HG02642 (cell line): ENCODE data around the gene EEF1AKMT3.
A peak's percentile ranks its signal among the peaks of the same experiment; 100 is the strongest.

Experiments
- ATAC-seq: cut with Tn5 transposase; IDR thresholded peaks from one replicate; pipeline ENCODE4 v1.9.1; 2021; ENCODE audit warnings: mild to moderate bottlenecking; ENCODE audit not compliant: unreplicated experiment, poor library complexity

Gene EEF1AKMT3

DNA sequence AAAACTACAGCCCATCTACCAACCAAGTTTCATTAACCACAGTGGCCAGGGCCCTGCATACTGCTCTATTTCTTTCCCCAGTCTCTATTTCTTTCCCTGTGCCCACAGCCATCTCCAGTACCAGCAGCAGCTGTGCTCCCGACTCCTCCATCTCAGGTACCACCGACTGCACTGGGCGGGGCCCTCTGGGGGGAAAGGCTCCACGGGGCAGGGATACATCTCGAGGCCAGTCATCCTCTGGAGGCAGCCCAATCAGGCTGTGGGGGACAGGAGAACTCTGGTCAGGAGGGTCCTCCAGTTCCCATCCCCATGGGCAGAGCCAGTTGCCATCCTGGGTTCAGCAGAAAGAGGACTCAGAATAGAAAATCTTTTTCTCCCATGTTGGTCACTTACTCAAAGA lies 23.4 kb upstream of the EEF1AKMT3 start:
- ATAC-seq: no peak

DNA sequence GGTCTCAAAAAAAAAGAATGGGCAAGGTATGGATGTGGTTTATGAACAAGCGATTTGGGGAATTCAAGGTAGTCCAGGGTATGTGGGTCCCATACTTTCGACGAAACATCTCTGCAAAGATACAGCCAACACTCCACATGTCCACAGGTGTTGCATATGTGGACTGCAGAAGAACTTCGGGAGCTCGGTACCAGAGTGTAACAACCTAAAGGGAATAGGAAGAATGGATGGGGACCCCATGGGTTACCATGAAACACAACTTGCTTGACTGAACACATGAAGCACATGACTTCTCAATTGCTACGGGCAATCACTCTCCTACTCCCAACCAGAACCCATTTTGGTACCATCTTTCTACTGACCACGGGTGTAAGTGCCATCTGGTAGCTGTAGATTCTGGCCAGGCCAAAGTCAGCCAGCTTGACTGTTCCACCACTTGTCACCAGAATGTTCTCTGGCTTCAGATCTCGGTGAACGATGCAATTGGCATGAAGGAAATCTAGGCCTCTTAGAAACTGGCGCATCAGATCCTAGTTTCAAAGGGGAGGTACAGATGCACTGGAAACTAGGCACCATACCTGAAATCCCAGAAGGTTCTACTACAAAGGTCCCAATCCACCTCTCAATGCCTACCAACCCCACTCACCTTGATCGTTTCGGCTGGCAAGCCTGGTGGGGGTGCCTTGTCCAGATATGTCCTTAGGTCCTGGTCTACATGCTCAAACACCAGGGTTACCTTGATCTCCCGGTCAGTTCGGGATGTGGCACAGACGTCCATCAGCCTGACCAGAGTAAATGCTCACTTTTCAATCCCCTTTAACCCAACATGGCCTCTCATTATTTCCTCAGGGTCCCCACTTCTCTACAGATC lies 21.6 kb upstream of the EEF1AKMT3 start:
- no peak for ATAC-seq

DNA sequence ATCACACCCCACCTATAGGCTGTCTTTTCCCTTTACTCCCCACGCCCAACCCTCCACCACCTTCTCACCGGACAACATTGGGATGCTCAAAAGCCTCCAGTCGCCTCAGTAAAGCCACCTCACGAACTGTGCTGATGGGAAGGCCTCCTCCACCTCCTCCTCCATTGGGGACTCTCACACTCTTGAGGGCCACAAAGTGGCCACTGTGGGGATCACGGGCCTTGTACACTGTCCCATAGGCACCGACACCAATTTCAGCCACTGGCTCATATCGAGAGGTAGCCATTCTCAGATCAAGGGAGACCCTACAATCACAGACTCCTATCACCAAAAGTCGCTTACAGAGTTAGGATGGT lies 21.0 kb upstream of the EEF1AKMT3 start:
- no peak for ATAC-seq

DNA sequence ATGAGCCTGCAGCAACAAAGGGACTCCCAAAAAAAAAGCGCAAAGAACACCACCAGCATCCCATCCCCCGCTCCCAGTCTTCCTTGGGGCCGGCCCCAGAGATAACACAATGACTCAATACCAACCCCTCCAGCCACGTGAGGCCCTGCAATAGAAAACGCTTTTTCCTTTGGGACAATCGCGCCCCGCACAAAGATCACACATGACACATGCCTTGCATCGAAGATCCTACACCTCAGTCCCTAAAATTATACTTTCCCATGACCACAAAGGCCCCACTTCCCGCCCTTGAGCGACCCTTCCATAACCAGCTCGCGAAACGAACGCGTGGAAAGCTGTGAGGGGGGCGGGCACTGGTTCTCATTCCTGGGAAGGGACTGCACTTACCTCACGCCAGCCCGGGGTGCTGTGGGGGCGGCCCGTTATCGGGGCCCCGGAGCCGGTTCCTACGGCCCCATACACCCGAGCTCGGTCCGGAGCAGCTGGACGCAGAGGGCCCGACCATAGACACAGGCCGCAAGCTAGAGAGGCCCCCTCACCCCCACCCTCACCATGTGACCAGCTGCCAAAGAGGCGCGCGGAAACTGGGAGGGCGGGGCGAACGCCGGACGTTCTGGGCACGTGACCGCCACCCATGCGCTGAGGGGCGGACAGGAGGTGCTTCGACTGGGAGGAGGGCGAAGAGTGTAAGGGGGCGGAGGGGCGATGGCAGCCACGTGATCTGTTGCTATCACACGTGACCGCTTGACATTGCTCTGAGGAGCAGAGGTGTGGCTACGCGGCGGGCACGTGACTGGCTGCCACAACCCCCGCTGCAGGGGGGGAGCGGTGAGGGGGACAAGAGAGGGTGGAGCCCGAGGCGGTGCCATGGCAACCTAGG lies 20.4 kb upstream of the EEF1AKMT3 start, which contains the start of gene CDK4:
TSS of gene CDK4 (minus strand) at position 523 of the 880 bp plus-strand sequence. CDS start 593 bp downstream, outside the sequence.
- ATAC-seq: peak; percentile 82

DNA sequence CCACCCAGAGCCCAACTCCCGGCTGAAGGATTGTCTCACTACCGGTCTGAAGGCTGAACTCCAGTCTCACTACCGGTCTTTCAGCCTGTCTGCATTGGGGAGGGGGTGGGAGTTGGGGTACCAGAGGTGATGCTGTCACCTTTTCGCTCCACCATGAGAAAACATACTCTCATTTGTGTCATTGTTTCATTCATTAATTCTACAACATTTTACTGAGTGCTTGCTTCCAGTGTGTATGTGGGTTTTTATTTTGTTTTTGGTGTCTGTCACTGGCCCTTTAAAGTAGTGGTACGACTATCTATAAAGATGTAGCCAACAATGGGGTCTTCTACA lies 19.8 kb upstream of the EEF1AKMT3 start:
- ATAC-seq: no peak

DNA sequence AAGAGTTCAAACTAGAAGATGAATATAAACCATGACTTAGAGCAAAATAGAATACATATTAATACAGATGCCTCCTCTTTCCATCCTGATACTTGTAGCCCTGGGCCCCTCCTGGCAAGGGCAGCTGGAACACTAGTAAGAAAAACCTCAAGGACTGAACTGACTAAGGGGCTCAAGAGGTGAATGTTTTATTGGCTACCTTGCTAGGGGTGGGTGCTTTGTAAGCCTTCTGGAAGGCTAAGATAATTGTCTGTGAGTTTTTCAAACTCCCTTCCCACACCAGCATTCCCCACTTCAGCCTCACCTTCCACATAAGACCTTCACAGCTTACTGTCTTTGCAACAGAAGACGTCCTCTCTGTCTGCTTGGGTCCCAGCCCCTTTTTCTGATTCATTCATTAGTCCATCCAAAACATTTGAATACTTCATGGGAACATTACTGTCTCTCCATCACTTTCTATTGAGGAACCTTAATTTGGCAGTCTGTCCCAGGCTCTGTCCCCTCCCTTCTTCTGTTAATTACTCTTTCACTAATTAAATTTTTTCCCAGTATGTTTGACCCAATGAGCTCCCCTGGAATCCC lies 18.6 kb upstream of the EEF1AKMT3 start:
- ATAC-seq: no peak

DNA sequence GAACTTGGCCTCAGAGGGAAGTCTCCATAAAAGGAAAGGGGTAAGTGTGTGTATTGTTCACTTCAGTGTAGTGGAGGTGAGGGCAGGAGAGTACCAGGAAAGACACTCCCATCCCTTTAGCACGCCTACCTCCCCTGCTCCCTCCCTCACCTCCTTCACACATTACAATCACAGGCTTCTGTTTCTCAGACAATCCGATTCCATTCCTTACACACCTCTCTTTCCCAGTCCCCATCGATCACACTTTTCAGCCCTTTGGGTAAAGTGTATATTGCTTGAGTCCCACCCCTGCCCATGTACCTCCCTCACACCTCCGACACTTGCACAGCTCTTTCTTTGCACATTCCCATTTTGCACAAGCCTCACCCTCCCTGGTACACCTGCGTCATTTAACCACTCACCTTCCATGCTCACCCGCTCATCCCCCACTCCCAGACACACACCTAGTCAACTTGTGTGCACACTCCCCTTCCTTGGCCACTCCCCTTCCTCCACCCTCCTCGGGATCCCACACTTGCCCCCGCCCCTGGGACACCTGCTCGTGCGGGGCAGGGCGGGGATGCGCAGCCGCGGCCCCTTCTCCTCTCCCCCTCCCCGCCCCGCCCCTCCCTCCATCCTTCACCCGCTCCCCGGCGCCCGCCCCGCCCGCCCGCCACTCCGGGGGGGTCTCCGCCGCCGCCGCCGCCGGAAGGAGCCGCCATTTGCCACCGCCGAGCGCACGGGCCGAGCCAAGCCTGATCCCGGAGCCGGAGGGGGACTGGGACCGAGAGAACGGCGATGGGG lies 17.8 kb upstream of the EEF1AKMT3 start, which contains the start of gene MARCHF9:
TSS of gene MARCHF9 (plus strand) at position 693 of the 783 bp plus-strand sequence. CDS start 426 bp downstream, outside the sequence.
- ATAC-seq: peak; percentile 34

DNA sequence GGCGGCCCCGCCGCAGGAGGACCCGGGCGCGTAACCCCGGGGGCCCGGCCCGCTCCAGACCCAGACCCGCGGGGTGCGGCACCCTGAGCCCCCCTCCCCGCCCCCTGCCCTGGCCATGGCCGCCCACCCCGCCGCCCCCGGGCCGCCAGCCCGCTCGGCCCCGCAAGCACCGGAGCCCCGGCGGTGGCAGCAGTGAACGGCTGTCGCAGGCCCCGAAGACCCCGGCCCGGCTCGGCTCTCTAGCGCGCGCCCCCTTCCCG lies 17.3 kb upstream of the EEF1AKMT3 start:
- ATAC-seq: no peak

DNA sequence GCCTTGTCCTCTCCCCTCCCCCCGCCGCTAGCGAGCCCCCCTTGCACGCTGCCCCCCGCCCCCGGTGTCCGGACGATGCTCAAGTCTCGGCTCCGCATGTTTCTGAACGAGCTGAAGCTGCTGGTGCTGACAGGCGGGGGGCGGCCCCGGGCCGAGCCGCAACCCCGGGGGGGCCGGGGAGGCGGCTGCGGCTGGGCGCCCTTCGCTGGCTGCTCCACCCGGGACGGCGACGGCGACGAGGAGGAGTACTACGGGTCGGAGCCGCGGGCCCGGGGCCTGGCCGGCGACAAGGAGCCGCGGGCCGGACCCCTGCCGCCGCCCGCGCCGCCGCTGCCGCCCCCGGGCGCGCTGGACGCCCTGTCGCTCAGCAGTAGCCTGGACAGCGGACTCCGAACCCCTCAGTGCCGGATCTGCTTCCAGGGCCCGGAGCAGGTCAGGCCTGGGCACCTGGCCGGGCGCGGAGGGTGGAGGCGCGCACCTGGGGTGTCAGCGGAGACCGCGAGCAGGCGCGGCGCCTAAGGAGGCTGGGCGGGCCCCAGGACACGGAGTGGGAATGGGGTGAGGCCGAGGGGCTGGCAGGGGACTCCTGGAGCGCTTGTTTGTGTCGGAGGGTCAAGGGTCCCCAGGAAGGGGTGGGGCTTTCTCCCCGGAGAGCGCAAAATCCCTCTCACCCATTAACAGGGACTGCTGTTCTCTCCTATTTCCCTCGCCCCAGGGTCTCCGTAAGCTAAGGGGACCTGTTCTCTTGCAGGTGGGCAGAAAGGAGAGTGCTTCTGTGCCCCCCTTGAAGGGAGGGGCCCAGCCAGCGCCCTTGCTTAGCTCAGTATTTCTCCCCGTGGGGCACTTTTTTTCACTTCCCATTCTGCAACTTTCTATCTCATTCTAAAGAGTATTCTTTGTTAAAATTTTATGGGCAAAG lies 16.7 kb upstream of the EEF1AKMT3 start:
- ATAC-seq: no peak

DNA sequence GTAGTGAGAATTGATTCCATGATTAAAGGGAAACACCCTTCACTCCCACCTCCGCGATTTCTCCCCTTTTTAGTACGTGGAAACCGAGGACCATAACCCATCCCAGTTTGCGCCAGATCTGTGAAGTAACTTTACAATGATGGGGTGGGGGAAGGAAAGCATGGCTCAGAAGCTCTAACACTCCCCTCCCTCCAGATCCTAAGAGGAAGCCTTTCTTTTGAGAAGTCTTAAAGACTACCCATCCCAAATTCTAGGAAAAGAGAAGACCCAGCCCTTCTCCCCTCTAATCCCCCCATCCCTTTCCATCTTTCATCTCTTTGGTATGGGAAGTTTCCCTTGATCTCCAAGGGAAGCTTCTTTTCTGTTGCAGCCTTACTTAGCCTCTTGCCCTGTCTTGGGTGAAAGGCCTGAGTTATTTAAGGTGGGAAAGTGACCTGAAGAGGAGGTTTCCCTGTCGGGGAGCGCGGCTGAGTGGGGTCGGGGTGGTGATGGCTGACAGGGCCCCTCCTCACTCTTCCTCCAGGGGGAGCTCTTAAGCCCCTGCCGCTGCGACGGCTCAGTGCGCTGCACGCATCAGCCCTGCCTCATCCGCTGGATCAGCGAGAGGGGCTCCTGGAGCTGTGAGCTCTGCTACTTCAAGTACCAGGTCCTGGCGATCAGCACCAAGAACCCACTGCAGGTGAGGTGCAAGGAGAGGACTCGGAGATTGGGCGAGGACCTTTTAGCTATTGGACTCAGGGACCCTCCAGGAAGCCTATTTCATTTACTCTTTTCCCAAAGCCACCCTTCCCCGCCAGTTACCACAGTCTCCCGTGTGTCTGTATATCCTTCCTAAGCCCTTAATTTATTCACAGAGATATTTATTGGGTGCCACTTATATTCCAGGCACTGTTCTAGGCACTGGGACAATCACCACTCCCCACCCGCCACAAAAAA lies 15.7 kb upstream of the EEF1AKMT3 start:
- ATAC-seq: peak; percentile 16

DNA sequence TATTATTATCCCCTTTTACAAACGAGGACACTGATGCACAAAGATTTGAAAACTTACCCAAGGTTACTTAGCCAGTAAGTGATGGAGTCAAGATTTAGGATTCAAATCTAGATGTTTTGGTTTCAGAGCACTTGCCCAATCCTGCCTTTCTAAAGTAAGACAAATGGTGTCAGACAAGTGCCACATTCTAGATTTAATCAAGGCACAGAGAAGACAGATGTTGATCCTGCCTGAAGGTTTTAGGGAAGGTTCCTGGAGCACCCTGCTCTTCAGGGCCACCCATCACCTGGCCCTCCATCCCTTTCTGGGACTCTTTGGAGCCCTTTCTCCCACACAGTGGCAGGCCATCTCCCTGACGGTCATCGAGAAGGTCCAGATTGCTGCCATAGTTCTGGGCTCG lies 14.6 kb upstream of the EEF1AKMT3 start:
- ATAC-seq: no peak

DNA sequence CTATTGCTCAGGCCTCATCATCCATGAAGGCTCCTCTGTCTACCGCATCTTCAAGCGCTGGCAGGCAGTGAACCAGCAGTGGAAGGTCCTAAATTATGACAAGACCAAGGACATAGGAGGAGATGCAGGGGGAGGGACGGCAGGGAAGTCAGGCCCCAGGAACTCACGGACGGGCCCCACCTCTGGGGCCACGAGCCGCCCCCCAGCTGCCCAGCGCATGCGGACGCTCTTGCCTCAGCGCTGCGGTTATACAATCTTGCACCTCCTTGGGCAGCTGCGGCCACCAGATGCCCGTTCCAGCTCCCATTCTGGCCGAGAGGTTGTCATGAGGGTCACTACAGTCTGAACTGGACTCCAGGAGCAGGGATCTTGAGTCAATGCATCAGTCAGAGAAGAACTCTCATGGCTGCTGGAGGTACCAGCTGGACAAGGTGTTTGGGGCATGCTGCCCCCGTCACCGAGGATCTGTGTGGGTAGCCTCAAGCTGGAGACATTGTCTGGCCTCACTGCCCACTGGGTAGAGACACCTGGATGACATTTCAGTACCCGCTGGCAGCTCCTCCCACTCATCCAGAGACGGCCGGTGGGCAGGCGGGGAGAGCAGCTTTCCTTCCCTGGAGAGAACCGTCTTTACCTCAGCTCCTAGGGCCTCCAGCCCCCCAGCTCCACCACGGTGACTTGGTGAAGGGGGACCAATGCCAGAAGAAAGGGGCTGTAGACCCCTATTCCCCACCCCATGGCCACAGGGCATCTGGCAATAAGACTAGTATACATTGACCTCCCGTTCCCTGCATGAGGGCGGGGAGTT lies 13.7 kb upstream of the EEF1AKMT3 start:
- no peak for ATAC-seq

DNA sequence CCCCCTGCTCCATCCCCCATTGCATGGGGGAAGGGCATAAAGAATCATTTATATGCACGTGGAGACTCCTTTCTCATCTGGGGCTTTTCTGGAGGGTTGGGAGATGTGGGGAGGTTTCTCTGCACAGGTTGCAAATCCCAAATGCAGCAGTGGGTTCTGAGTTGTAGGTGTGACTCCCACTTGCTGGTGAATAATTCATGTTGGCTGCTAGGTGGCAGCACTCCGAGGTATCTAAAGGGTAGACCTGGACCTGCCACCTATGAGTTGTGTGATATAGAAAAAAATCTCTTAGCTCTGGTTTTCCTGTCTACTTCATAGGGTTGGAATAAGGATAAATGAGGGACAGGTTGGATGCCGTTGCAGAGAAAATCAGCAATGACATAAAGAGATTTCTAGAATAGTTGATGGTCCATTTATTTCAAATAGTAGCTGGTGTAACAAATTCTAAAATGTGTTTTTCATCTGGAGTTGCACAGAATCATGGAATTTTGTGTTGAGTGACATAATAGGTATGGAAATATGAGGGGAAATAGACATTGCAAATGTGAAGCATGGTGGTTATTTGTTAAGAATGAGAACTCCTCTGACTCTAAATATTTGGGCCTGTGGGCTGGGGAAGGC lies 12.9 kb upstream of the EEF1AKMT3 start:
- no peak for ATAC-seq

DNA sequence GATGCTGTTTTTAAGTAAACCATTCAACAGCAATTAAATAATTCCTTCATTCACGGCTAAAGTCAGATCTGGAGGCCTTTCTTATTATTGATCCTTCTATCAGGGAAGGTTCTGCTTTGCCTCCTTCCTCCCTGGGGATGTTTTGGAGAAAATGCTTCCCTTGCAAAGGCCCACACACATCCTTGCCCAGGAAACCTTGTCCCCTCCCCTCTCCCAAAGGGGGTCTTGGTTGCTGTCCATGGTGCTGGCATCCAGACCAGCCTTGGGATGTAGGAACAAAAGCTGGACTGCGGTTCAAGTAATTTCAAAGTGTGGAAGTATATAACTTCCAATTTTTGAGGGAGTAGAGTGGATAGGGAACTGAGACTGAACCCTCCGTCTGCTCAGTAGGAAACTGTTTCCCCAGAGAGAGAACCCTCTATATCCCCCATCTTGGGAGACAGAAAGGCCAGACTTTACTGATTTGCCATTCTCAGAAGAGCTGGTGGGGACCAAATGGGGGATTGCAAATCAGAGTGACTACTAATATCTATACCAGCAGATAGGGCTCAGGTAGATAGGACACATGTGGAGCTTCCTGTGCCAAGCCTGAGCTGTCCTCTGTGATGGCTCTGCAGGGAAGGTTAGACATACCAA lies 11.9 kb upstream of the EEF1AKMT3 start:
- no peak for ATAC-seq

DNA sequence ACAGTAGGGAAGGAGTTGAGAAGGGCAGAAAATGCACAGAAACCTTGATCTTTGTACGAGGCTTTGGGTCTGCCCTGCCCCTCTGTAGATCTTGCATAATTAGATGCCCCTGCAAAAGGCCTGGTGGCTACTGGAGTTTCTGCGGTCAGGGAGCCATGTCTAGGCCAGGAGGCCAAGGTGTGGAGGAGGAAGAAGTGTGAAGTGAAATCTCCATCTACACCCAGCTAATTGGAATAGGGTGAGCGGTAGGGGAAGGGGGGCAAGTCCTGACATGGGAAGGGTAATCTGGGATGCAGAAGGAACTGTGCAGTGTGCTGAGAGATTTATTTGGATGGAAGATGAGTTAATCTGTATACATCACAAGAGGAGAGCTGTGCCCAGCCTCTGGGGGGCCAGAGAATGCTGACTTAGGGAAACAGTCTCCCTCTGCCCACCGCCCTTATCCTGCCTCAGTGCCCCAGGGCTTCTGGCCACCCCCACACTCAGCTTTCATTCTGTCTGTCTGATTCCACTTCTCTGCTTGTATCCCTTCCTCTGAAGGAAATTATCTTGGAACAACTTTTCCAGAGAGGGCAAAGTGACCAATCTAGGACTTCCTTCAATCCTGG lies 10.9 kb upstream of the EEF1AKMT3 start:
- no peak for ATAC-seq

DNA sequence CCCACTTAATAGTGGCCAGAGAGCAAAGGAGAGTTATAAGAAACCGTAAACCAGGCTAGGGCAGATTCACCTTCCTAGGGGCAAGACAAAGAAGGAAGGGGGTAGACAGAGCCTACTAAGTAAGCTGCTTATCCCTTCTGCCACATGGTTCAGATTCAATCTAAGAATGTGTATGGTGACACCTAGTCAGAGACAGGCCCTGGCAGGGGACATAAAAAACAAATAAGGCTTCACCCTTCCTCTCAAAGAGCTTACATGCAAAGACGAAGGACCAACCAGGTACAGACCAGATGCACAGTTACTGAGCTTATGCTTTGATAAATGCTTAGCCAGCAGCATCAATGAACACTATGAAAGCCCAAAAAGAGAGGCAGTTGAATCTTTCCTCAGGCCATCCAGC lies 10.0 kb upstream of the EEF1AKMT3 start:
- no peak for ATAC-seq
